Keratinocyte (primary cell): ENCODE data around the gene SNAPC4. TPM values are rescaled to one million over a fixed set of nuclear protein-coding genes. Genes with fewer than 3 reads are reported as not detected.

Experiments used
- DNase-seq: peaks from one replicate; pipeline ENCODE4 v3.0.0-alpha.2; 2011; ENCODE audit warnings: low read depth, missing footprints, low spot score
- FAIRE-seq: peaks from 2 replicates; lab custom pipeline; 2011; peaks lifted over from hg19 to GRCh38; lab: Jason Lieb, UNC
- H2AFZ ChIP-seq: 2 replicates; pipeline ENCODE4 v1.6.0; 2012; ENCODE audit warnings: low read length, control low read depth, inconsistent platforms; ENCODE audit not compliant: control insufficient read depth
- H3K27ac ChIP-seq: 2 replicates; pipeline ENCODE4 v1.5.1; 2011; ENCODE audit warnings: low read length; ENCODE audit not compliant: control insufficient read depth, insufficient read depth
- H3K27me3 ChIP-seq: 3 replicates; pipeline ENCODE4 v1.6.0; 2011; ENCODE audit warnings: low read length; ENCODE audit not compliant: control insufficient read depth, insufficient read depth; ENCODE audit errors: extremely low read depth
- H3K36me3 ChIP-seq, 2 experiments: 2 replicates in 1 of 2; 3 replicates in 1 of 2; pipeline ENCODE4 v1.5.1; 2011; ENCODE audit warnings: low read length in 2 of 2, mild to moderate bottlenecking in 1 of 2; ENCODE audit not compliant: control insufficient read depth in 2 of 2, insufficient read depth in 2 of 2; ENCODE audit errors: extremely low read depth in 1 of 2
- H3K4me1 ChIP-seq: 3 replicates; pipeline ENCODE4 v1.5.1; 2011; ENCODE audit warnings: low read length; ENCODE audit not compliant: control insufficient read depth, insufficient read depth; ENCODE audit errors: extremely low read depth
- H3K4me2 ChIP-seq: 3 replicates; pipeline ENCODE4 v1.6.0; 2011; ENCODE audit warnings: low read depth, low read length; ENCODE audit not compliant: control insufficient read depth, insufficient read depth; ENCODE audit errors: extremely low read depth
- H3K4me3 ChIP-seq, 3 experiments: fragments of 200-600 bp in 1 of 3; sonication (generic) in 1 of 3; 2 replicates in 2 of 3; 3 replicates in 1 of 3; pipeline ENCODE4 v1.5.1; 2011 to 2016; ENCODE audit warnings: low read length in 3 of 3, mild to moderate bottlenecking in 3 of 3, control low read depth in 2 of 3, inconsistent platforms in 1 of 3, low read depth in 1 of 3, mixed read lengths in 1 of 3, mixed run types in 1 of 3, moderate library complexity in 1 of 3; ENCODE audit not compliant: control insufficient read depth in 2 of 3, insufficient read depth in 2 of 3; ENCODE audit errors: extremely low read depth in 1 of 3
- H3K79me2 ChIP-seq: 2 replicates; pipeline ENCODE4 v1.6.0; 2012; ENCODE audit warnings: low read length; ENCODE audit not compliant: control insufficient read depth, insufficient read depth
- H3K9ac ChIP-seq: 3 replicates; pipeline ENCODE4 v1.6.0; 2011; ENCODE audit warnings: low read length; ENCODE audit not compliant: control insufficient read depth, insufficient read depth; ENCODE audit errors: extremely low read depth
- H3K9me1 ChIP-seq: 3 replicates; pipeline ENCODE4 v1.6.0; 2011; ENCODE audit warnings: low read length; ENCODE audit not compliant: control insufficient read depth, insufficient read depth; ENCODE audit errors: extremely low read depth
- H3K9me3 ChIP-seq: 2 replicates; pipeline ENCODE4 v1.5.1; 2012; ENCODE audit warnings: low read depth, low read length; ENCODE audit not compliant: control insufficient read depth
- H4K20me1 ChIP-seq: 3 replicates; pipeline ENCODE4 v1.6.0; 2011; ENCODE audit warnings: low read length; ENCODE audit not compliant: control insufficient read depth, insufficient read depth; ENCODE audit errors: extremely low read depth
- CTCF ChIP-seq, 3 experiments: IDR thresholded peaks in 1 of 3; conservative IDR thresholded peaks in 1 of 3; optimal IDR thresholded peaks in 1 of 3; 2 replicates in 2 of 3; 3 replicates in 1 of 3; pipeline versions ENCODE3 to v1.5.1; 2011; ENCODE audit warnings: low read length in 3 of 3, mild to moderate bottlenecking in 3 of 3, moderate library complexity in 2 of 3, control low read depth in 1 of 3, inconsistent platforms in 1 of 3; ENCODE audit not compliant: insufficient read depth in 2 of 3; ENCODE audit errors: extremely low read depth in 1 of 3
- EZH2 ChIP-seq: IDR thresholded peaks from one replicate; pipeline ENCODE4 v1.6.1; 2012; ENCODE audit warnings: inconsistent platforms, mild to moderate bottlenecking, low read length, moderate library complexity
- dilution Hi-C: fragments of 300-500 bp; cut with MboI; formaldehyde crosslinking; loops from one replicate; pipeline ENCODE4 v1.7.0; 2020; ENCODE audit warnings: low sequenced_read_pairs; ENCODE audit not compliant: extremely low pct_ligation_motif_present
- polyA plus RNA-seq, 5 experiments: library from polyadenylated mRNA; depleted of rRNA in 3 of 5; stranded (reverse) in 3 of 5; stranded (forward) in 1 of 5; unstranded in 1 of 5; fragments of >200 nt; gene quantifications; 1 replicate in 1 of 5; 2 replicates in 3 of 5; 3 replicates in 1 of 5; pipeline versions ENCODE4 v1.2.1 to v1.2.3, GENCODE V29; 2011 to 2012; ENCODE audit warnings: missing spikeins in 2 of 5, low read depth in 1 of 5, low replicate concordance in 1 of 5

Gene SNAPC4
- polyA plus RNA-seq, 1 donor (not counting 4 experiments of a cell fraction or from before 2014, with no cell fraction given): 3.6 TPM

GRCh38 chr9:136381311-136381710 lies 18.7 kb downstream of the SNAPC4 start:
- Histone ChIP-seq H3K4me3 (no peak overlapping the region), H3K4me1 (no peaks in the 10 kb centered on the region), H3K27ac (no peak overlapping the region), H3K27me3 (no peaks in the 10 kb centered on the region), H2AFZ (no peak overlapping the region), H4K20me1 (peaks cover 2% of the 10 kb centered on the region), H3K9me3 (no peaks in the 10 kb centered on the region), H3K9ac (no peak overlapping the region), H3K9me1 (no peaks in the 10 kb centered on the region), H3K79me2 (no peaks in the 10 kb centered on the region), H3K36me3 (peaks cover 25 to 42% of the 10 kb centered on the region in 2 experiments), H3K4me2 (no peak overlapping the region)
- FAIRE-seq (no peak), DNase-seq (no peak)
- no peak for TF ChIP-seq EZH2
- TF ChIP-seq CTCF (optimal IDR thresholded peaks at IDR 0.05 in 1 of 3, IDR thresholded peaks at IDR 0.05 in 1 of 3, conservative IDR thresholded peaks at IDR 0.05 in 1 of 3; ENCODE audit: extremely low read depth in 1 of 3, insufficient read depth in 2 of 3, low read length in 3 of 3): no peak
- dilution Hi-C loops: no loop called here

GRCh38 chr9:136380381-136380780 lies 19.6 kb downstream of the SNAPC4 start:
- Histone ChIP-seq H3K4me2 (no peak overlapping the region), H3K9me1 (no peaks in the 10 kb centered on the region), H3K27ac (no peak overlapping the region), H3K9ac (no peak overlapping the region), H3K4me3 (no peak overlapping the region), H3K4me1 (no peaks in the 10 kb centered on the region), H3K36me3 (peaks cover 25 to 44% of the 10 kb centered on the region in 2 experiments), H2AFZ (no peak overlapping the region), H3K79me2 (no peaks in the 10 kb centered on the region), H3K27me3 (no peaks in the 10 kb centered on the region), H3K9me3 (no peaks in the 10 kb centered on the region), H4K20me1 (peaks cover 2% of the 10 kb centered on the region)
- TF ChIP-seq EZH2: no peak
- FAIRE-seq (no peak), DNase-seq (no peak)
- dilution Hi-C loops: no loop called here

GRCh38 chr9:136379891-136380290 lies 20.1 kb downstream of the SNAPC4 start:
- no peak for FAIRE-seq
- Histone ChIP-seq H3K9me1 (no peaks in the 10 kb centered on the region), H3K36me3 (peaks cover 25 to 44% of the 10 kb centered on the region in 2 experiments), H3K9me3 (no peaks in the 10 kb centered on the region), H3K4me1 (no peaks in the 10 kb centered on the region), H3K4me3 (no peak overlapping the region), H4K20me1 (peaks cover 2% of the 10 kb centered on the region), H3K9ac (no peak overlapping the region), H3K27ac (no peak overlapping the region), H3K4me2 (no peak overlapping the region), H2AFZ (no peak overlapping the region), H3K27me3 (no peaks in the 10 kb centered on the region), H3K79me2 (no peaks in the 10 kb centered on the region)
- TF ChIP-seq EZH2 (no peak), CTCF (optimal IDR thresholded peaks at IDR 0.05 in 1 of 3, IDR thresholded peaks at IDR 0.05 in 1 of 3, conservative IDR thresholded peaks at IDR 0.05 in 1 of 3; ENCODE audit: extremely low read depth in 1 of 3, insufficient read depth in 2 of 3, low read length in 3 of 3) (no peak)
- DNase-seq: no peak
- dilution Hi-C loops: no loop called here
